Endothelial cell of umbilical vein (primary cell): ENCODE results near the gene SOX30. TPM values are rescaled to one million over a fixed set of nuclear protein-coding genes. Genes with fewer than 3 reads are reported as not detected.

Source experiments
- BruUV-seq: library from RNA; stranded (reverse); fragments of 400-500 nt; replicated peaks from 2 replicates; lab custom pipeline; 2021; lab: Mats Ljungman, UMichigan
- CTCF ChIA-PET: fragments of 300-600, 350-600 bp; sonication (Branson Sonifier 250); formaldehyde crosslinking; loops from one replicate; lab custom pipeline; 2021; ENCODE audit warnings: antibody characterized with exemption, inconsistent platforms; lab: Charles Lee
- POLR2A ChIA-PET: fragments of 300-600, 350-600 bp; sonication (Branson Sonifier 250); formaldehyde crosslinking; loops from one replicate; lab custom pipeline; 2021; ENCODE audit warnings: antibody characterized with exemption, inconsistent platforms; lab: Charles Lee
- DNase-seq: peaks from one replicate; pipeline ENCODE4 v3.0.0-alpha.2; 2011; ENCODE audit warnings: low read depth, low spot score
- FAIRE-seq: peaks from 2 replicates; lab custom pipeline; 2011; peaks lifted over from hg19 to GRCh38; lab: Jason Lieb, UNC
- H2AFZ ChIP-seq: 2 replicates; pipeline ENCODE4 v1.6.0; 2012; ENCODE audit warnings: low read depth, low read length, control low read depth, inconsistent platforms
- H3K27ac ChIP-seq: 2 replicates; pipeline ENCODE4 v1.5.1; 2011; ENCODE audit warnings: low read depth, mild to moderate bottlenecking, control low read depth, low read length, moderate library complexity; ENCODE audit not compliant: insufficient read depth
- H3K27me3 ChIP-seq, 2 experiments: 2 replicates each; pipeline versions ENCODE4 v1.6.0 to v1.6.1; 2011; ENCODE audit warnings: low read length in 2 of 2, mixed read lengths in 1 of 2; ENCODE audit not compliant: control insufficient read depth in 2 of 2, insufficient read depth in 2 of 2
- H3K36me3 ChIP-seq, 2 experiments: 2 replicates in 1 of 2; 3 replicates in 1 of 2; pipeline ENCODE4 v1.5.1; 2011; ENCODE audit warnings: low read length in 2 of 2, mild to moderate bottlenecking in 1 of 2, moderate library complexity in 1 of 2; ENCODE audit not compliant: control insufficient read depth in 2 of 2, insufficient read depth in 2 of 2; ENCODE audit errors: extremely low read depth in 1 of 2
- H3K4me1 ChIP-seq: 3 replicates; pipeline ENCODE4 v1.5.1; 2011; ENCODE audit warnings: mild to moderate bottlenecking, low read length; ENCODE audit not compliant: control insufficient read depth, insufficient read depth; ENCODE audit errors: extremely low read depth
- H3K4me2 ChIP-seq: 2 replicates; pipeline ENCODE4 v1.6.1; 2011; ENCODE audit warnings: low read length, control low read depth, mixed read lengths; ENCODE audit not compliant: insufficient read depth
- H3K4me3 ChIP-seq, 3 experiments: fragments of 200-600 bp in 1 of 3; sonication (generic), shearing (Covaris generic) in 1 of 3; replicated peaks in 1 of 3; 2 replicates each; pipeline ENCODE4 v1.5.1; 2011 to 2016; ENCODE audit warnings: control low read depth in 3 of 3, low read length in 3 of 3, mild to moderate bottlenecking in 2 of 3, inconsistent platforms in 1 of 3, low read depth in 1 of 3, moderate library complexity in 1 of 3; ENCODE audit not compliant: insufficient read depth in 1 of 3
- H3K79me2 ChIP-seq: 2 replicates; pipeline ENCODE4 v1.6.0; 2012; ENCODE audit warnings: low read length, inconsistent platforms; ENCODE audit not compliant: control insufficient read depth, insufficient read depth
- H3K9ac ChIP-seq: replicated peaks from 2 replicates; pipeline ENCODE3; 2011; ENCODE audit warnings: low read length, control low read depth; ENCODE audit not compliant: insufficient read depth; ENCODE audit errors: extremely low read depth
- H3K9me1 ChIP-seq: replicated peaks from 3 replicates; pipeline ENCODE4 v1.6.0; 2011; ENCODE audit warnings: mild to moderate bottlenecking, low read length; ENCODE audit not compliant: control insufficient read depth, insufficient read depth; ENCODE audit errors: extremely low read depth
- H3K9me3 ChIP-seq: replicated peaks from 2 replicates; pipeline ENCODE4 v1.5.1; 2012; ENCODE audit warnings: low read length, inconsistent platforms; ENCODE audit not compliant: control insufficient read depth, insufficient read depth
- H4K20me1 ChIP-seq: replicated peaks from 2 replicates; pipeline ENCODE3; 2011; ENCODE audit warnings: mild to moderate bottlenecking, low read length; ENCODE audit not compliant: control insufficient read depth, insufficient read depth; ENCODE audit errors: extremely low read depth
- CTCF ChIP-seq, 2 donors: IDR thresholded peaks; 1 replicate in 1 of 2; 2 replicates in 1 of 2; pipeline ENCODE4 v1.5.1; 2011; ENCODE audit warnings: low read length in 2 of 2, mild to moderate bottlenecking in 2 of 2, moderate library complexity in 2 of 2, control low read depth in 1 of 2, inconsistent platforms in 1 of 2, low read depth in 1 of 2; ENCODE audit not compliant: insufficient read depth in 1 of 2; ENCODE audit errors: extremely low read depth in 1 of 2
- EZH2 ChIP-seq: IDR thresholded peaks from 2 replicates; pipeline ENCODE4 v1.6.1; 2012; ENCODE audit warnings: borderline replicate concordance, low read depth, mild to moderate bottlenecking, moderate library complexity, low read length, inconsistent platforms; ENCODE audit not compliant: severe bottlenecking
- FOS ChIP-seq: IDR thresholded peaks from 2 replicates; pipeline ENCODE4 v1.6.1; 2011; ENCODE audit warnings: mild to moderate bottlenecking, low read length, moderate library complexity, borderline replicate concordance; ENCODE audit not compliant: insufficient read depth
- GATA2 ChIP-seq: IDR thresholded peaks from 2 replicates; pipeline ENCODE4 v1.7.0; 2011; ENCODE audit warnings: low read depth, mild to moderate bottlenecking, moderate library complexity, mixed read lengths, low read length; ENCODE audit not compliant: insufficient read length, insufficient read depth
- JUN ChIP-seq: IDR thresholded peaks from 2 replicates; pipeline ENCODE4 v1.6.1; 2011; ENCODE audit warnings: borderline replicate concordance, low read depth; ENCODE audit not compliant: insufficient read length, insufficient read depth
- MAX ChIP-seq: IDR thresholded peaks from 2 replicates; pipeline ENCODE4 v1.6.1; 2011; ENCODE audit not compliant: insufficient read depth, insufficient read length
- MYC ChIP-seq: IDR thresholded peaks from one replicate; pipeline ENCODE4 v1.6.1; 2011; ENCODE audit warnings: mild to moderate bottlenecking, low read depth, low read length
- POLR2A ChIP-seq: IDR thresholded peaks from 2 replicates; pipeline ENCODE4 v1.6.1; 2012; ENCODE audit warnings: low read depth, mild to moderate bottlenecking, control low read depth, low read length
- POLR2AphosphoS5 ChIP-seq: IDR thresholded peaks from 2 replicates; pipeline ENCODE4 v1.6.1; 2012; ENCODE audit warnings: low read depth, mild to moderate bottlenecking, control low read depth, low read length, moderate library complexity; ENCODE audit not compliant: insufficient read depth
- dilution Hi-C: fragments of 300-500 bp; cut with MboI; formaldehyde crosslinking; loops from one replicate; pipeline ENCODE4 v1.15.0; 2019; ENCODE audit warnings: low sequenced_read_pairs; ENCODE audit not compliant: extremely low pct_ligation_motif_present
- intact Hi-C: fragments of 100-400 bp; cut with micrococcal nuclease; formaldehyde crosslinking; loops from one replicate; pipeline ENCODE4 v1.10.0; 2022
- polyA plus RNA-seq, 4 experiments: library from polyadenylated mRNA; depleted of rRNA in 3 of 4; stranded (reverse) in 3 of 4; unstranded in 1 of 4; fragments of >200 nt; gene quantifications; 2 replicates each; pipeline versions ENCODE4 v1.2.1 to v1.2.3, GENCODE V29; 2011 to 2012; ENCODE audit warnings: missing spikeins in 1 of 4
- total RNA-seq: library from RNA; stranded (reverse); gene quantifications from 2 replicates; pipeline ENCODE4 v1.2.3, GENCODE V29; 2021

Gene SOX30
- total and polyA plus RNA-seq, 2 donors (not counting 3 experiments of a cell fraction or from before 2014, with no cell fraction given), result not detected

GRCh38 chr5:157681048-157681447 lies 28.8 kb upstream of the SOX30 start:
- FAIRE-seq, result no peak
- Histone ChIP-seq H3K9me3 (no peaks in the 10 kb centered on the region), H3K4me1 (no peaks in the 10 kb centered on the region), H3K4me2 (no peak overlapping the region), H3K9me1 (no peaks in the 10 kb centered on the region), H3K27ac (no peak overlapping the region), H3K4me3 (no peak overlapping the region), H3K79me2 (no peaks in the 10 kb centered on the region), H3K36me3 (no peaks in the 10 kb centered on the region), H2AFZ (no peak overlapping the region), H3K9ac (no peak overlapping the region), H4K20me1 (no peaks in the 10 kb centered on the region), H3K27me3 (no peaks in the 10 kb centered on the region)
- intact Hi-C loops, result no loop called here
- DNase-seq, result no peak
- BruUV-seq, result no TSS peak
- ChIA-PET POLR2A (no interaction called here), CTCF (interaction anchor here (1.2 kb wide), 1 partner anchor 9 kb away, joined by 3 read pairs; no protein-coding TSS in a partner anchor)
- TF ChIP-seq POLR2AphosphoS5 (no peak), MYC (no peak), POLR2A (no peak), MAX (no peak), JUN (no peak), EZH2 (no peak), FOS (no peak), CTCF (IDR thresholded peaks at IDR 0.05; ENCODE audit: extremely low read depth in 1 of 2, insufficient read depth in 1 of 2, low read depth in 1 of 2, low read length in 2 of 2) (no peak), GATA2 (no peak)
- dilution Hi-C loops, result no loop called here
